ENCODE data around the gene PCSK4.

GRCh38 chr19:1491114-1491848 lies 1.1 kb upstream of the PCSK4 start, which contains the start of gene REEP6:
- TF ChIP-seq CTCF (conservative IDR thresholded peaks at IDR 0.05 in 1 of 2, IDR thresholded peaks at IDR 0.05 in 1 of 2; ENCODE audit: extremely low read depth in 1 of 2, insufficient read depth in 1 of 2, low read depth in 1 of 2, low read length in 2 of 2) (no peak), EZH2 (IDR thresholded peaks at IDR 0.05; ENCODE audit: borderline replicate concordance, low read length) (no peak)

All from mammary epithelial cell (primary cell).